OCI-LY1 (cell line): ENCODE results near the gene HCRTR1.

Source experiments
- H2AFZ ChIP-seq: fragments of 200-600 bp; sonication (generic), shearing (Covaris generic); 2 replicates; pipeline ENCODE4 v1.6.0; 2014; ENCODE audit warnings: antibody characterized with exemption, mild to moderate bottlenecking, low read length
- H3F3A ChIP-seq: fragments of 200-600 bp; sonication (generic), shearing (Covaris generic); 2 replicates; pipeline ENCODE4 v1.6.0; 2014; ENCODE audit warnings: mild to moderate bottlenecking, antibody characterized with exemption, low read length, moderate library complexity; ENCODE audit not compliant: insufficient read depth
- H3K27ac ChIP-seq: fragments of 200-600 bp; sonication (generic); 2 replicates; pipeline ENCODE4 v1.5.1; 2014; ENCODE audit warnings: low read length, mixed run types, mild to moderate bottlenecking, low read depth; ENCODE audit not compliant: poor library complexity, severe bottlenecking
- H3K27me3 ChIP-seq: fragments of 200-600 bp; sonication (generic); 2 replicates; pipeline ENCODE4 v1.6.0; 2014; ENCODE audit warnings: antibody characterized with exemption, mild to moderate bottlenecking, low read length, moderate library complexity; ENCODE audit not compliant: insufficient read depth
- H3K36me3 ChIP-seq: fragments of 200-600 bp; sonication (generic); 2 replicates; pipeline ENCODE4 v1.6.1; 2014; ENCODE audit warnings: mild to moderate bottlenecking, antibody characterized with exemption, low read length, moderate library complexity, mixed read lengths; ENCODE audit not compliant: insufficient read depth
- H3K4me1 ChIP-seq: fragments of 200-600 bp; sonication (generic); 2 replicates; pipeline ENCODE4 v1.5.1; 2014; ENCODE audit warnings: mild to moderate bottlenecking, low read length, moderate library complexity; ENCODE audit not compliant: insufficient read depth, severe bottlenecking
- H3K4me2 ChIP-seq: fragments of 200-600 bp; sonication (generic), shearing (Covaris generic); 2 replicates; pipeline ENCODE4 v1.6.1; 2014; ENCODE audit warnings: low read length
- H3K4me3 ChIP-seq: fragments of 200-600 bp; sonication (generic); 2 replicates; pipeline ENCODE4 v1.5.1; 2014; ENCODE audit warnings: low read length, low read depth, mild to moderate bottlenecking, mixed read lengths; ENCODE audit not compliant: poor library complexity, severe bottlenecking
- H3K79me2 ChIP-seq: fragments of 200-600 bp; shearing (Covaris generic); 2 replicates; pipeline ENCODE4 v1.6.1; 2016; ENCODE audit warnings: mixed run types, low read length, mixed read lengths; ENCODE audit not compliant: insufficient read depth
- H3K9ac ChIP-seq: fragments of 200-600 bp; sonication (generic), shearing (Covaris generic); 2 replicates; pipeline ENCODE4 v1.6.1; 2014; ENCODE audit warnings: mild to moderate bottlenecking, low read length, mixed read lengths
- H3K9me2 ChIP-seq: fragments of 200-600 bp; sonication (generic), shearing (Covaris generic); 2 replicates; pipeline ENCODE4 v1.6.1; 2014; ENCODE audit warnings: low read depth, mild to moderate bottlenecking, low read length, mixed read lengths
- H3K9me3 ChIP-seq: fragments of 200-600 bp; shearing (Covaris generic); 2 replicates; pipeline ENCODE4 v1.6.1; 2014; ENCODE audit warnings: low read length, mixed read lengths
- H4K20me1 ChIP-seq: fragments of 200-600 bp; sonication (generic), shearing (Covaris generic); 2 replicates; pipeline ENCODE4 v1.6.0; 2016; ENCODE audit warnings: mild to moderate bottlenecking, low read length; ENCODE audit not compliant: insufficient read depth
- CTCF ChIP-seq: fragments of 200-600 bp; sonication (generic), shearing (Covaris generic); IDR thresholded peaks from 2 replicates; pipeline ENCODE4 v1.5.1; 2017; ENCODE audit warnings: mild to moderate bottlenecking, antibody characterized with exemption, low read length, moderate library complexity, mixed read lengths
- EZH2 ChIP-seq: fragments of 200-600 bp; sonication (generic), shearing (Covaris generic); IDR thresholded peaks from 2 replicates; pipeline ENCODE4 v1.8.0; 2017; ENCODE audit warnings: borderline replicate concordance, mixed run types, mild to moderate bottlenecking, antibody characterized with exemption, low read length, moderate library complexity, mixed read lengths

Gene HCRTR1

GRCh38 chr1:31675756-31676155, 58.3 kb downstream of the HCRTR1 start:
- no peaks in the 10 kb centered on the region for H3F3A ChIP-seq
- H3K4me1 ChIP-seq, result no peaks in the 10 kb centered on the region
- H3K4me2 ChIP-seq, result no peak overlapping the region
- no peak overlapping the region for H3K4me3 ChIP-seq
- H2AFZ ChIP-seq, result no peak overlapping the region
- H3K27ac ChIP-seq, result no peak overlapping the region
- no peak for TF ChIP-seq CTCF
- TF ChIP-seq EZH2, result no peak
- H4K20me1 ChIP-seq, result no peaks in the 10 kb centered on the region
- no peaks in the 10 kb centered on the region for H3K9me2 ChIP-seq
- no peaks in the 10 kb centered on the region for H3K9me3 ChIP-seq
- no peaks in the 10 kb centered on the region for H3K27me3 ChIP-seq
- no peaks in the 10 kb centered on the region for H3K79me2 ChIP-seq
- no peaks in the 10 kb centered on the region for H3K36me3 ChIP-seq
- no peak overlapping the region for H3K9ac ChIP-seq
